CD14-positive monocyte (primary cell): Measurements from ENCODE around the gene LARP1B. TPM values are rescaled to one million over a fixed set of nuclear protein-coding genes. Genes with fewer than 3 reads are reported as not detected.

Experiments used
- DNase-seq, 3 donors: peaks; one replicate each; pipeline ENCODE4 v3.0.0-alpha.2; 2011 to 2022
- H2AFZ ChIP-seq: 2 replicates; pipeline ENCODE4 v1.6.0; 2012; ENCODE audit warnings: mild to moderate bottlenecking, low read depth, low read length, inconsistent platforms; ENCODE audit not compliant: insufficient read depth, poor library complexity, severe bottlenecking
- H3K27ac ChIP-seq, 2 donors: 1 replicate in 1 of 2; 2 replicates in 1 of 2; pipeline ENCODE4 v1.5.1; 2012 to 2013; ENCODE audit warnings: low read length in 2 of 2, control low read depth in 1 of 2, inconsistent platforms in 1 of 2, low read depth in 1 of 2, mild to moderate bottlenecking in 1 of 2
- H3K27me3 ChIP-seq, 2 donors: one replicate each; pipeline versions ENCODE4 v1.6.0 to v1.6.1; 2011 to 2013; ENCODE audit warnings: low read length in 2 of 2; ENCODE audit not compliant: control insufficient read depth in 2 of 2, insufficient read depth in 2 of 2
- H3K36me3 ChIP-seq, 2 donors: replicated peaks in 1 of 2; 1 replicate in 1 of 2; 2 replicates in 1 of 2; pipeline versions ENCODE4 v1.5.1 to v1.6.1; 2012 to 2013; ENCODE audit warnings: low read length in 2 of 2, control low read depth in 1 of 2, inconsistent platforms in 1 of 2, mild to moderate bottlenecking in 1 of 2; ENCODE audit not compliant: insufficient read depth in 2 of 2, control insufficient read depth in 1 of 2
- H3K4me1 ChIP-seq, 2 donors: 1 replicate in 1 of 2; 2 replicates in 1 of 2; pipeline versions ENCODE4 v1.5.1 to v1.6.1; 2012 to 2013; ENCODE audit warnings: low read length in 2 of 2, control low read depth in 1 of 2, inconsistent platforms in 1 of 2, mild to moderate bottlenecking in 1 of 2, moderate library complexity in 1 of 2; ENCODE audit not compliant: insufficient read depth in 2 of 2, control insufficient read depth in 1 of 2
- H3K4me2 ChIP-seq: replicated peaks from 2 replicates; pipeline ENCODE3; 2012; ENCODE audit warnings: low read length, moderate library complexity, mild to moderate bottlenecking; ENCODE audit not compliant: poor library complexity, severe bottlenecking; ENCODE audit errors: extremely low read depth
- H3K4me3 ChIP-seq, 3 experiments: fragments of 200-600 bp in 1 of 3; sonication (generic) in 1 of 3; replicated peaks in 1 of 3; 1 replicate in 2 of 3; 2 replicates in 1 of 3; pipeline ENCODE4 v1.5.1; 2011 to 2013; ENCODE audit warnings: low read length in 3 of 3, mild to moderate bottlenecking in 3 of 3, control low read depth in 2 of 3, low read depth in 2 of 3, inconsistent platforms in 1 of 3, moderate library complexity in 1 of 3
- H3K79me2 ChIP-seq: 2 replicates; pipeline ENCODE4 v1.6.0; 2012; ENCODE audit warnings: mild to moderate bottlenecking, control low read depth, inconsistent platforms, low read length, moderate library complexity; ENCODE audit not compliant: insufficient read depth
- H3K9ac ChIP-seq: 2 replicates; pipeline ENCODE4 v1.6.0; 2017; ENCODE audit warnings: low read length, mild to moderate bottlenecking; ENCODE audit not compliant: insufficient read depth, poor library complexity, severe bottlenecking
- H3K9me3 ChIP-seq, 2 donors: replicated peaks in 1 of 2; 1 replicate in 1 of 2; 2 replicates in 1 of 2; pipeline versions ENCODE4 v1.5.1 to v1.6.1; 2012 to 2013; ENCODE audit warnings: low read length in 2 of 2, control low read depth in 1 of 2; ENCODE audit not compliant: control insufficient read depth in 1 of 2, insufficient read depth in 1 of 2
- H4K20me1 ChIP-seq: 2 replicates; pipeline ENCODE4 v1.6.0; 2012; ENCODE audit warnings: mild to moderate bottlenecking, low read length, control low read depth, moderate library complexity; ENCODE audit not compliant: insufficient read depth
- H3K27ac Mint-ChIP-seq, 7 donors: one replicate each; pipeline ENCODE4 v1.8.0; 2020; ENCODE audit warnings: mild to moderate bottlenecking in 7 of 7, mixed read lengths in 7 of 7, moderate library complexity in 6 of 7, inconsistent platforms in 2 of 7
- H3K27me3 Mint-ChIP-seq, 3 donors: one replicate each; pipeline ENCODE4 v1.8.0; 2021 to 2022; ENCODE audit warnings: low read depth in 3 of 3, mild to moderate bottlenecking in 3 of 3, mixed read lengths in 3 of 3, moderate library complexity in 3 of 3, inconsistent platforms in 1 of 3
- H3K36me3 Mint-ChIP-seq, 2 donors: one replicate each; pipeline ENCODE4 v1.8.0; 2020; ENCODE audit warnings: mixed read lengths in 2 of 2, inconsistent platforms in 1 of 2, mild to moderate bottlenecking in 1 of 2
- H3K4me1 Mint-ChIP-seq: one replicate; pipeline ENCODE4 v1.8.0; 2020; ENCODE audit warnings: mild to moderate bottlenecking, mixed read lengths
- H3K4me3 Mint-ChIP-seq, 2 donors: one replicate each; pipeline ENCODE4 v1.8.0; 2020; ENCODE audit warnings: mild to moderate bottlenecking in 2 of 2, mixed read lengths in 2 of 2, moderate library complexity in 1 of 2
- H3K9me3 Mint-ChIP-seq, 7 donors: one replicate each; pipeline ENCODE4 v1.8.0; 2020 to 2022; ENCODE audit warnings: mixed read lengths in 7 of 7, mild to moderate bottlenecking in 6 of 7, moderate library complexity in 6 of 7, inconsistent platforms in 2 of 7
- WGBS: methylation state at CpG from one replicate; pipeline ENCODE4 v1.1.5; 2013; ENCODE audit warnings: missing lambda C conversion rate; ENCODE audit not compliant: insufficient coverage; 5-methylcytosine and 5-hydroxymethylcytosine counted together
- intact Hi-C, 2 donors: fragments of 100-400 bp; cut with micrococcal nuclease; formaldehyde crosslinking; loops; one replicate each; pipeline versions ENCODE4 v1.15.0 to v1.15.1; 2023
- polyA plus RNA-seq, 3 donors: library from polyadenylated mRNA; depleted of rRNA in 1 of 3; unstranded in 2 of 3; stranded (reverse) in 1 of 3; fragments of 300-500 nt in 2 of 3; fragments of >200 nt in 1 of 3; fragmentation: Illumina TruSeq in 2 of 3; gene quantifications; 1 replicate in 2 of 3; 2 replicates in 1 of 3; pipeline ENCODE4 v1.2.3, GENCODE V29; 2012 to 2021
- TF ChIP-seq, protein P1 (sequence below): fragments of 200-600 bp; IDR thresholded peaks from one replicate; pipeline ENCODE4 v1.8.0; 2022; ENCODE audit warnings: antibody characterized with exemption, mild to moderate bottlenecking

Gene LARP1B
- polyA plus RNA-seq, 3 donors: 3.0 to 5.7 (median 3.7) TPM

DNA sequence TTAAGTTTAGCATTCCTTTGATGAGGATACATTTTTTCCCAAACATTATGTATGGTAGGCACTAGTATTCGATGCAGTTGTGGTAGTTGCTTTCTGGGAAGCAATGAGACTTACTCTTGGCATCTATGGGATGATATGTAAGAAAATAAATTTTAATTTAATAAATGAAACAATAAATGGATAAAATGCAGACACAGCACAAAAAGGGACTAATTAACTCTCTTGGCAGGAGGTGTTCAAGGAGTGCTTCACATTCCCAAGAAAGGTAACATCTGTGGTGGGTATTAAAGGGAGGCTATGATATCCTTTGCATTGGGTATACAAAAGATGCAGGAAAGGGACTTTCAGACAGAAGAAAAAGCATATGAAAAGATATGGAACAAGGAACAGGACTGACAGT is 115.5 kb downstream of the LARP1B start:
- H3K4me1 ChIP-seq: no peaks in the 10 kb centered on the region
- no peak overlapping the region for H3K4me3 ChIP-seq
- TF ChIP-seq, protein P1, sequence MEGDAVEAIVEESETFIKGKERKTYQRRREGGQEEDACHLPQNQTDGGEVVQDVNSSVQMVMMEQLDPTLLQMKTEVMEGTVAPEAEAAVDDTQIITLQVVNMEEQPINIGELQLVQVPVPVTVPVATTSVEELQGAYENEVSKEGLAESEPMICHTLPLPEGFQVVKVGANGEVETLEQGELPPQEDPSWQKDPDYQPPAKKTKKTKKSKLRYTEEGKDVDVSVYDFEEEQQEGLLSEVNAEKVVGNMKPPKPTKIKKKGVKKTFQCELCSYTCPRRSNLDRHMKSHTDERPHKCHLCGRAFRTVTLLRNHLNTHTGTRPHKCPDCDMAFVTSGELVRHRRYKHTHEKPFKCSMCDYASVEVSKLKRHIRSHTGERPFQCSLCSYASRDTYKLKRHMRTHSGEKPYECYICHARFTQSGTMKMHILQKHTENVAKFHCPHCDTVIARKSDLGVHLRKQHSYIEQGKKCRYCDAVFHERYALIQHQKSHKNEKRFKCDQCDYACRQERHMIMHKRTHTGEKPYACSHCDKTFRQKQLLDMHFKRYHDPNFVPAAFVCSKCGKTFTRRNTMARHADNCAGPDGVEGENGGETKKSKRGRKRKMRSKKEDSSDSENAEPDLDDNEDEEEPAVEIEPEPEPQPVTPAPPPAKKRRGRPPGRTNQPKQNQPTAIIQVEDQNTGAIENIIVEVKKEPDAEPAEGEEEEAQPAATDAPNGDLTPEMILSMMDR: no peak
- Mint-ChIP-seq H3K4me1 (no peaks in the 10 kb centered on the region), H3K9me3 (peaks cover 0 to 3% (median 0%) of the 10 kb centered on the region in 7 donors), H3K4me3 (no peak overlapping the region), H3K36me3 (peaks cover 0 to 13% of the 10 kb centered on the region in 2 donors), H3K27ac (no peak overlapping the region), H3K27me3 (no peaks in the 10 kb centered on the region)
- H3K9ac ChIP-seq: no peak overlapping the region
- WGBS: no CpG with 5 or more reads among the region's 1 CpG
- no peak overlapping the region for H3K4me2 ChIP-seq
- no peaks in the 10 kb centered on the region for H4K20me1 ChIP-seq
- no peak overlapping the region for H2AFZ ChIP-seq
- H3K27ac ChIP-seq: no peak overlapping the region
- DNase-seq: no peak
- intact Hi-C loops: no loop called here
- no peaks in the 10 kb centered on the region for H3K36me3 ChIP-seq
- H3K27me3 ChIP-seq: no peaks in the 10 kb centered on the region
- H3K79me2 ChIP-seq: no peaks in the 10 kb centered on the region
- no peaks in the 10 kb centered on the region for H3K9me3 ChIP-seq

DNA sequence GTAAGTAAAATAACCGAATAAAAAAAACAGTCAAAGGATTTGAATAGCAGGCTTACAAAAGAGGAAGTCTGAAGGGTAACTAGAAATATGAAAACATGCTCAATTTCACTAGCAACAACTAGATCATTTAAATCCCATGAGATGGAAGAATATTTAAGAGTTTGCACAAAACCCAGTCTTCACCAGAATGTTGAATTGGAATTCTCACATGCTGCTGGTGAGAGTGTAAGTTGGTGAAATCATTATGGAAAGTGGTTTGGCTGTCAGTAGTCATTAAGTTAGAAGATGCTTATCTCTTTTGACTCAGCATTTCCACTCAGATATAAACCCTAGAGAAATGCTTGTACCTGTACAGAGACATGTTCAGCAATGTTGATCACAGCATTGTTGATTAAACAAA is 116.4 kb downstream of the LARP1B start:
- Histone ChIP-seq H3K4me1 (no peaks in the 10 kb centered on the region), H3K9me3 (no peaks in the 10 kb centered on the region), H3K27ac (no peak overlapping the region), H3K4me2 (no peak overlapping the region), H3K36me3 (no peaks in the 10 kb centered on the region), H2AFZ (no peak overlapping the region), H3K27me3 (no peaks in the 10 kb centered on the region), H3K4me3 (no peak overlapping the region), H3K9ac (no peak overlapping the region), H3K79me2 (no peaks in the 10 kb centered on the region), H4K20me1 (no peaks in the 10 kb centered on the region)
- Mint-ChIP-seq H3K27ac (no peak overlapping the region), H3K27me3 (no peaks in the 10 kb centered on the region), H3K36me3 (peaks cover 4 to 20% of the 10 kb centered on the region in 2 donors), H3K4me3 (no peak overlapping the region), H3K4me1 (no peaks in the 10 kb centered on the region), H3K9me3 (peaks cover 0 to 11% (median 2%) of the 10 kb centered on the region in 7 donors)
- intact Hi-C loops: no loop called here
- no CpG with 5 or more reads among the region's 1 CpG for WGBS
- DNase-seq: no peak
- TF ChIP-seq, protein P1: no peak
